ENCODE results near the gene S100A7. TPM values are rescaled to one million over a fixed set of nuclear protein-coding genes. Genes with fewer than 3 reads are reported as not detected.
A peak's percentile ranks its signal among the peaks of the same experiment; 100 is the strongest.
"Not testable (repeated sequence)": the region's sequence is repeated elsewhere in the genome, so short reads cannot be mapped to it uniquely, and the experiment has no call there.

The S100A7 gene
- total RNA-seq, 1 donor from 2014 or later, result not detected

DNA sequence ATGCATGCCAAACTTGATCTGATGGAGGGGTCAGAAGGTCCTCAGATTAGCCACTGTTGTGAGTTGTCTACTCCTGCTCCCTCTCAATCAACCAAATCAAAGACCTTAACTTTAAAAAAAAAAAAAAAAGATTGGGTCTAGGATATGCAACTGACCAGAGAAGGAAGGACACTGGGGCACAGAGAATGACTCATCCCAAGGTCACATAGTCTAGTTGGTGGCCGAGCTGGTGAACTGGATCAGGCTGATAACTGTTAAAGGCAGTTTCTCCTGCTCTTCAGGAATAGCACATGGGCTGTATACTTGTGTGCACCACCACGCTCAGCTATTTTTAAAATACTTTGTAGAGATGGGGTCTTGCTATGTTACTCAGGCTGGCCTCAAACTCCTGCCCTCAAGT is 14.8 kb upstream of the S100A7 start:
- intact Hi-C loops (cut with DNase I), result no loop called here
- Histone ChIP-seq H3K9me3 (no peaks in the 10 kb centered on the region), H3K4me3 (no peak overlapping the region), H3K4me1 (no peaks in the 10 kb centered on the region), H3K27ac (no peak overlapping the region), H3K27me3 (no peaks in the 10 kb centered on the region), H3K36me3 (no peaks in the 10 kb centered on the region)
- TF ChIP-seq, protein P1, sequence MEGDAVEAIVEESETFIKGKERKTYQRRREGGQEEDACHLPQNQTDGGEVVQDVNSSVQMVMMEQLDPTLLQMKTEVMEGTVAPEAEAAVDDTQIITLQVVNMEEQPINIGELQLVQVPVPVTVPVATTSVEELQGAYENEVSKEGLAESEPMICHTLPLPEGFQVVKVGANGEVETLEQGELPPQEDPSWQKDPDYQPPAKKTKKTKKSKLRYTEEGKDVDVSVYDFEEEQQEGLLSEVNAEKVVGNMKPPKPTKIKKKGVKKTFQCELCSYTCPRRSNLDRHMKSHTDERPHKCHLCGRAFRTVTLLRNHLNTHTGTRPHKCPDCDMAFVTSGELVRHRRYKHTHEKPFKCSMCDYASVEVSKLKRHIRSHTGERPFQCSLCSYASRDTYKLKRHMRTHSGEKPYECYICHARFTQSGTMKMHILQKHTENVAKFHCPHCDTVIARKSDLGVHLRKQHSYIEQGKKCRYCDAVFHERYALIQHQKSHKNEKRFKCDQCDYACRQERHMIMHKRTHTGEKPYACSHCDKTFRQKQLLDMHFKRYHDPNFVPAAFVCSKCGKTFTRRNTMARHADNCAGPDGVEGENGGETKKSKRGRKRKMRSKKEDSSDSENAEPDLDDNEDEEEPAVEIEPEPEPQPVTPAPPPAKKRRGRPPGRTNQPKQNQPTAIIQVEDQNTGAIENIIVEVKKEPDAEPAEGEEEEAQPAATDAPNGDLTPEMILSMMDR (IDR thresholded peaks at IDR 0.05), result no peak
- DNase-seq (no peak), ATAC-seq (no peak)

DNA sequence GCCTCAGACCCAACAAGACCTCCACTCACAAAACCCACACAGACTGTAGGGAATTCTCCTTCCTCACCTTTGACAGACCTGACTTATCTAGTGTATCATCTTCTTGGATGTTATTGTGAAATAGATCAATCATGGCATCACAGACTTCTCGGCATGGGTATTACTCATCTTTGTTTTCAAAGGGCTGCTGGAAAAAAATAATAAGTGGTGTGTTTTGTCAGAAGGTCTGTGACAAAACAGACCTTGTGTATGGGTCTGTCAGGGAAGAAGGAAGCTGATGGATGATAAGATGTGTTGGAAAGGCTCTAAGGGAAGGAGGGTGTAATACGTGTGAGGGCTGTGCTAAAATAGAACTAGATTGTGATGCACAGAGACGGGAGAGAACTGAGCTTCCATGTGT is 13.9 kb upstream of the S100A7 start:
- Histone ChIP-seq H3K4me3 (no peak overlapping the region), H3K9me3 (no peaks in the 10 kb centered on the region), H3K4me1 (no peaks in the 10 kb centered on the region), H3K27me3 (no peaks in the 10 kb centered on the region), H3K36me3 (no peaks in the 10 kb centered on the region), H3K27ac (no peak overlapping the region)
- TF ChIP-seq, protein P1 (IDR thresholded peaks at IDR 0.05), result no peak
- ATAC-seq, result no peak
- intact Hi-C loops (cut with DNase I), result no loop called here
- DNase-seq, result no peak

DNA sequence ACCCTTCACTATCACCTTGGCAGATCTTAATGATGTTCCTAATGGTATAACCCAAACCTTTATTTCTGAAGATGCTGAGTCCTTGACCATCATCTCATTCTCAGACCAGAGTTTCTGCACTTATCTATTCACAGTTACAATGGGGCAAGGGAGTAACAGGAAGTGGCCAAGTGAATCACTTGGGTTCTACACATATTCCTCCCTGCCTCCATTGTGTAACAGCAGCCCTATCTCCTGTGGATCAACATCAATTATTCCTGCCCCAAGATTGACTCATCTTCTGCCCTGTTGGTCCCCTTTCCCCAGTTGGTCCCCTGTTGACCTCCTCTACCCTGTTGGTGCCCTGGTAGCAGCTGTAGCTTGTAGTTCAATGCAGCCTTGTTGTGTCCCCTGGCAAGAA is 10.3 kb upstream of the S100A7 start:
- ATAC-seq, result no peak
- DNase-seq, result no peak
- TF ChIP-seq, protein P1 (IDR thresholded peaks at IDR 0.05), result no peak

DNA sequence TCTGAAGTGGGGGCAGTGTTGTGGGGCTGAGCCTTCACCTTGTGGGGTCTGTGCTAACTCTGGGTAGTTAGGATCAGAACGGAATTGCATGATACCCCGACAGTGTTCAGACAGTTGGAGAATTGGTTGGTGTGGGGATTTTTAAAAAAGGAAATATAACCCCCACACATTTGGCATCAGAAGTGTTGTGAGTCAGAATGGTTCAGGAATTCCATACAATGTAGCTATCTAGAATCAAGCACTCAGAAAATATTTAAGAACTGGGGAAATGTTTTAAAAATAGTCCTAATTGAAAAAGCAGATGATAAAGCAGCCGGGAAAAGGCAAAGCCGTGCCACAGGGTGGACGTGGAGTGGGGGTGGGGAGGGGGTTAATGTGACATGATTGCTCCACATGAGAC is 6.5 kb upstream of the S100A7 start:
- Histone ChIP-seq H3K27me3 (no peaks in the 10 kb centered on the region), H3K4me3 (no peak overlapping the region), H3K27ac (no peak overlapping the region), H3K36me3 (no peaks in the 10 kb centered on the region), H3K9me3 (no peaks in the 10 kb centered on the region), H3K4me1 (no peaks in the 10 kb centered on the region)
- TF ChIP-seq, protein P1 (IDR thresholded peaks at IDR 0.05), result no peak
- no peak for ATAC-seq
- intact Hi-C loops (cut with DNase I), result no loop called here
- no peak for DNase-seq

More for the DNA sequence above, 10.3 kb upstream of the S100A7 start:
- Histone ChIP-seq H3K4me1 (no peaks in the 10 kb centered on the region), H3K27ac (no peak overlapping the region), H3K9me3 (no peaks in the 10 kb centered on the region), H3K4me3 (no peak overlapping the region), H3K27me3 (no peaks in the 10 kb centered on the region), H3K36me3 (no peaks in the 10 kb centered on the region)
- intact Hi-C loops (cut with DNase I), result no loop called here

DNA sequence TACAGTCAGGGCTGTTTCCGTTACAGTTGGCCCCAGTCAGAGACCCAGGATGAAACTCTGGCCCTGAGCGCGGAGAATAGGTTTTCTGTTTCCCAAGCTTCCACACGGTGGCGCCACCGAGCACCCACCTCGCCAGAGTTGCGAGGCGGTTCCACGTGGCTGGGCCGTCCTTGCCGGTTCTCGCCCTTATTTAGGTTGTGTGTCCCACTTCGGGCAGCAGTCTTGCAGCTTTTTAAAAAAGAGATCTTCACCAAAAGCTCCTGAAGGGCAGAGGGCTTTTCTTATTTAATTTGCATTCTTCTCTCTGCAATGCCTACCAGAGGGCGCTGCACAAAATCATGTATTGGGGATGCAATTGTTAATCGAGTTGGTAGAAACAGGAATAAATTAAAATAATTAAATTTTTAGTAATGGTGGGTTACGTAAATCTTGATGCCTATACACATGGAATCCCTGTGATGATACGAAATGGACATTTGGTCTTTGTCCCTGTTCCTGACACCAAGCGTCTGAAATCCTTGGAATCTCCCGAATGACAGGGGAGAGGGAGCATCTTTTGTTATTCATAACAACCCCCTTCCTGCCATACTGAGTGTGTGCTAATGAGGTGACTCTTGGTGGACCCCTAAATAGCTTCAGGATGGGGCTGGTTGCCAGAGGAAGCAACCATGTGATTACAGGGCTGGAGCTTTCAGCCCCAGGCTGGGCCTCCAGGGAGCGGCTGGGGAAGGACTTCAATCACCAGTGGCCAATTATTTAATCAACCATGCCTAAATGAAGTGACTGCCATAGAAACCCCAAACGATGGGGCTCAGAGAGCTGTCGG is 5.6 kb upstream of the S100A7 start:
- Histone ChIP-seq H3K27ac (no peak overlapping the region), H3K36me3 (no peaks in the 10 kb centered on the region), H3K4me3 (no peak overlapping the region), H3K9me3 (no peaks in the 10 kb centered on the region), H3K27me3 (no peaks in the 10 kb centered on the region), H3K4me1 (no peaks in the 10 kb centered on the region)
- TF ChIP-seq, protein P1 (IDR thresholded peaks at IDR 0.05), result peak; percentile 84
- ATAC-seq (peak; percentile 90), DNase-seq (peak; percentile 80)
- intact Hi-C loops (cut with DNase I), result no loop called here

DNA sequence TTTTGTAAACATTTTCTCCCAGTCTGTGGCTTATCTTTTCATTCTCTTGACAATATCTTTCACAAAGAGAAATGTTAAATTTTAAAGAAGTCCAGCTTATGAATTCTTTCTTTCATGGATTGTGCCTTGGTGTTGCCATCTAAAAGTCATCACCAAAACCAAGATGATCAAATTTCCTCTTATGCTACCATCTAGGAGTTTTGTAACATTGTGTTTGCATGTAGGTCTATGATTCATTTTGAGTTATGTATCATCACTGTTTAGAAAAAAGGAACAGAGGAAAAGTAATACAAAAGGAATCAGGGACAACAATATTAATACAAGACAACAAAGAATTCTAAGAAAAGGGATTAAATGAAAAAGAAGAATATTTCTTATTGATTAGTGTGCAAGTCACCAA is 2.3 kb upstream of the S100A7 start:
- H3K9me3 ChIP-seq; H3K36me3 ChIP-seq; H3K27me3 ChIP-seq; H3K4me1 ChIP-seq; DNase-seq; H3K4me3 ChIP-seq; intact Hi-C loops (cut with DNase I); H3K27ac ChIP-seq; ATAC-seq: not testable (repeated sequence)

Data from upper lobe of right lung (tissue), 1 donor.